Measurements from ENCODE around the gene RPL7A. TPM values are rescaled to one million over a fixed set of nuclear protein-coding genes. Genes with fewer than 3 reads are reported as not detected.

The RPL7A gene
- total and polyA plus RNA-seq, 2 of the 4 experiments (the other 2 are of a cell fraction), result 3,220 to 4,096 TPM

DNA sequence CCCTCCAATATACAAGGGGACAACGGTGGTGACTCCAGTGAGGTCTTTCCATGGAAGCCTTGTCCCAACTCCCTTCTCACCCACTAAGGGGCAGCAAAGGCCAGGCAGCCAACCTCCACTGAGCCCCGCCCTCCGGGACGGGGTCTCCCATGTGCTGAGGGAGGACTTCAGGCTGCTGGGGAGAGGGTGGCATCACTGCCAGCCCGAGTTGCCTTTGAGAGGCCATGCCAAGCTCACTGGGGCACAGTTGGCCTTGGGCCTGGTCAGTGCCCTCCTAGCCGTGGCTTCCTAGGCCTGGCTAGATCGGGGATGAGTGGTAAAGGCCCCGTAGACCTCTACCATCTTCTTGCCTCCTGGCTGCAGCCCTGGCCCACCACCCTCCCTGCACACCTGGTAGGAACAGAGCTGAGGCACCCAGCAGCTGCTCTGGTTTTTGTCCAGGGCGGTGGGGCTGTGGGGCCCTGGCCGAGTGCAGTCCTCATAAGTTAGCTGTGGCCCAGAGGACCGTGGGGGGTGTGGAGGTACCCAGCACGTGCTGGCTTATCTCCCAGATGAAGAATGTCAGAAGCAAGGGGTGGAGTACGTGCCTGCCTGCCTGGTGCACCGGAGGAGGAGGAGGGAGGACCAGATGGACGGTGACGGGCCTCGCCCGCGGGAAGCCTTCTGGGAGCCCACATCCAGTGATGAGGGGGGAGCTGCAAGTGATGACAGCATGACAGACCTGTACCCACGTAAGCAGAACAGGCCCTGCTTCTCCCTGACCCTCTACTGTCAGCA lies 11.6 kb downstream of the RPL7A start:
- Histone ChIP-seq H4K20me1 (ENCODE audit: insufficient read depth, low read length) (peaks cover 56% of the 10 kb centered on the region), H3K4me2 (ENCODE audit: low read depth, low read length) (no peak overlapping the region), H3K9ac (ENCODE audit: low read depth, low read length) (no peak overlapping the region), H2BK20ac (ENCODE audit: low read depth, low read length) (no peak overlapping the region), H3K56ac (ENCODE audit: extremely low read depth, insufficient read depth, low read length) (no peak overlapping the region), H2BK120ac (ENCODE audit: low read depth, low read length) (no peak overlapping the region), H3K9me1 (ENCODE audit: insufficient read depth, low read length) (no peaks in the 10 kb centered on the region; the same call in 1 of the 2 replicates), H2AK9ac (replicated peaks; ENCODE audit: low read depth, low read length, poor library complexity) (no peak overlapping the region), H3K36me3 (ENCODE audit: control insufficient read depth, insufficient read depth, low read length) (peaks cover 44% of the 10 kb centered on the region), H3K23ac (ENCODE audit: low read depth, low read length) (no peak overlapping the region), H3K18ac (ENCODE audit: low read depth, low read length) (no peak overlapping the region), H3K79me1 (ENCODE audit: low read depth in 1 of 2, low read length in 2 of 2) (peaks cover 37 to 87% of the 10 kb centered on the region in 2 experiments), H2AFZ (replicated peaks; ENCODE audit: low read length, poor library complexity) (no peak overlapping the region), H3K9me3 (ENCODE audit: control insufficient read depth, insufficient read depth, low read length) (no peaks in the 10 kb centered on the region), H3K4me3 (ENCODE audit: insufficient read depth, low read depth, low read length) (no peak overlapping the region), H4K91ac (ENCODE audit: insufficient read depth, low read depth, low read length) (no peak overlapping the region), H2AK5ac (ENCODE audit: low read depth, low read length) (no peak overlapping the region), H4K8ac (ENCODE audit: low read depth in 2 of 2, low read length in 2 of 2) (peak overlapping the region in 1 of 2 experiments; percentile 16; a peak in 1 of 4 replicates), H3K27ac (ENCODE audit: insufficient read depth, low read length) (no peak overlapping the region), H3K4me1 (ENCODE audit: control insufficient read depth, insufficient read depth, low read length) (peaks cover 10% of the 10 kb centered on the region; the same call in 1 of the 2 replicates), H3K27me3 (ENCODE audit: control insufficient read depth, insufficient read depth, low read length) (no peaks in the 10 kb centered on the region), H4K5ac (ENCODE audit: low read depth, low read length) (no peak overlapping the region), H2BK15ac (ENCODE audit: low read depth, low read length) (no peak overlapping the region), H3K14ac (replicated peaks; ENCODE audit: low read depth, low read length) (no peak overlapping the region), H3K4ac (ENCODE audit: low read depth, low read length) (no peak overlapping the region), H2BK5ac (ENCODE audit: low read depth, low read length, poor library complexity, severe bottlenecking) (no peak overlapping the region)
- ChIA-PET CTCF (interaction anchor here (0.7 kb wide), 1 partner anchor 20 kb away, joined by 4 read pairs; no protein-coding TSS in a partner anchor), POLR2A (ENCODE audit: unreplicated experiment) (no interaction called here)
- ATAC-seq (ENCODE audit: low read depth) (no peak), DNase-seq (no peak)
- TF ChIP-seq, protein P1, sequence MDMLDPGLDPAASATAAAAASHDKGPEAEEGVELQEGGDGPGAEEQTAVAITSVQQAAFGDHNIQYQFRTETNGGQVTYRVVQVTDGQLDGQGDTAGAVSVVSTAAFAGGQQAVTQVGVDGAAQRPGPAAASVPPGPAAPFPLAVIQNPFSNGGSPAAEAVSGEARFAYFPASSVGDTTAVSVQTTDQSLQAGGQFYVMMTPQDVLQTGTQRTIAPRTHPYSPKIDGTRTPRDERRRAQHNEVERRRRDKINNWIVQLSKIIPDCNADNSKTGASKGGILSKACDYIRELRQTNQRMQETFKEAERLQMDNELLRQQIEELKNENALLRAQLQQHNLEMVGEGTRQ (IDR thresholded peaks at IDR 0.05; ENCODE audit: low read depth, low read length), result no peak
- TF ChIP-seq RFX5 (IDR thresholded peaks at IDR 0.05; ENCODE audit: low read depth, low read length) (no peak), CHD1 (IDR thresholded peaks at IDR 0.05; ENCODE audit: low read depth, low read length) (no peak), MAZ (IDR thresholded peaks at IDR 0.05; ENCODE audit: borderline replicate concordance, low read depth, low read length) (no peak), RCOR1 (IDR thresholded peaks at IDR 0.05; ENCODE audit: insufficient replicate concordance, low read length) (no peak), NFE2L2 (IDR thresholded peaks at IDR 0.05; ENCODE audit: low read depth, low read length) (no peak), BHLHE40 (IDR thresholded peaks at IDR 0.05; ENCODE audit: low read depth, low read length) (0 out of 2 replicates have a peak, but pooled peaks have one; percentile 10), SMC3 (IDR thresholded peaks at IDR 0.05; ENCODE audit: low read depth, low read length) (no peak), FOS (IDR thresholded peaks at IDR 0.05; ENCODE audit: low read depth, low read length) (no peak), MAFK (IDR thresholded peaks at IDR 0.05; ENCODE audit: low read depth, low read length) (no peak), RAD21 (IDR thresholded peaks at IDR 0.05; ENCODE audit: low read length) (peak; percentile 49)
- TF ChIP-seq, protein P2, sequence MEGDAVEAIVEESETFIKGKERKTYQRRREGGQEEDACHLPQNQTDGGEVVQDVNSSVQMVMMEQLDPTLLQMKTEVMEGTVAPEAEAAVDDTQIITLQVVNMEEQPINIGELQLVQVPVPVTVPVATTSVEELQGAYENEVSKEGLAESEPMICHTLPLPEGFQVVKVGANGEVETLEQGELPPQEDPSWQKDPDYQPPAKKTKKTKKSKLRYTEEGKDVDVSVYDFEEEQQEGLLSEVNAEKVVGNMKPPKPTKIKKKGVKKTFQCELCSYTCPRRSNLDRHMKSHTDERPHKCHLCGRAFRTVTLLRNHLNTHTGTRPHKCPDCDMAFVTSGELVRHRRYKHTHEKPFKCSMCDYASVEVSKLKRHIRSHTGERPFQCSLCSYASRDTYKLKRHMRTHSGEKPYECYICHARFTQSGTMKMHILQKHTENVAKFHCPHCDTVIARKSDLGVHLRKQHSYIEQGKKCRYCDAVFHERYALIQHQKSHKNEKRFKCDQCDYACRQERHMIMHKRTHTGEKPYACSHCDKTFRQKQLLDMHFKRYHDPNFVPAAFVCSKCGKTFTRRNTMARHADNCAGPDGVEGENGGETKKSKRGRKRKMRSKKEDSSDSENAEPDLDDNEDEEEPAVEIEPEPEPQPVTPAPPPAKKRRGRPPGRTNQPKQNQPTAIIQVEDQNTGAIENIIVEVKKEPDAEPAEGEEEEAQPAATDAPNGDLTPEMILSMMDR (conservative IDR thresholded peaks at IDR 0.05; ENCODE audit: low read depth, low read length), result peak; percentile 34
- TF ChIP-seq, protein P3, sequence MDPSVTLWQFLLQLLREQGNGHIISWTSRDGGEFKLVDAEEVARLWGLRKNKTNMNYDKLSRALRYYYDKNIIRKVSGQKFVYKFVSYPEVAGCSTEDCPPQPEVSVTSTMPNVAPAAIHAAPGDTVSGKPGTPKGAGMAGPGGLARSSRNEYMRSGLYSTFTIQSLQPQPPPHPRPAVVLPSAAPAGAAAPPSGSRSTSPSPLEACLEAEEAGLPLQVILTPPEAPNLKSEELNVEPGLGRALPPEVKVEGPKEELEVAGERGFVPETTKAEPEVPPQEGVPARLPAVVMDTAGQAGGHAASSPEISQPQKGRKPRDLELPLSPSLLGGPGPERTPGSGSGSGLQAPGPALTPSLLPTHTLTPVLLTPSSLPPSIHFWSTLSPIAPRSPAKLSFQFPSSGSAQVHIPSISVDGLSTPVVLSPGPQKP (IDR thresholded peaks at IDR 0.05; ENCODE audit: borderline replicate concordance, low read depth, low read length), result no peak
- in situ Hi-C loops (cut with MboI; ENCODE audit: low sequenced_read_pairs), result no loop called here
- intact Hi-C loops (cut with micrococcal nuclease), result no loop called here
- WGBS, 2 experiments (ENCODE audit: extremely low coverage in 2 of 2, insufficient read length in 1 of 2), result 73% methylated on average over 3 of the region's 20 CpGs; no CpG with 5 or more reads in 1 of the 2 experiments
- BruUV-seq (replicated peaks), result no TSS peak
- dilution Hi-C loops (cut with HindIII; ENCODE audit: low sequenced_read_pairs, unreplicated experiment), result no loop called here

Data from IMR-90 (cell line).